Activated T-helper 17 cell treated with anti-CD3 and anti-CD28 coated beads, Interleukin-2, amount 50 U/mL, for 72 hours (primary cell): ENCODE data around the gene SYNJ2BP. TPM values are rescaled to one million over a fixed set of nuclear protein-coding genes. Genes with fewer than 3 reads are reported as not detected.
"Not testable (repeated sequence)": the region's sequence is repeated elsewhere in the genome, so short reads cannot be mapped to it uniquely, and the experiment has no call there.

Source experiments
- ATAC-seq: fragments of 150-1000 bp; cut with Tn5 transposase; replicated peaks from 2 replicates; pipeline ENCODE4 v1.10.0; 2021; ENCODE audit warnings: mild to moderate bottlenecking, moderate library complexity
- H3K27ac Mint-ChIP-seq: one replicate; pipeline ENCODE4 v1.8.0; 2022; ENCODE audit warnings: mixed read lengths
- H3K27me3 Mint-ChIP-seq: one replicate; pipeline ENCODE4 v1.8.0; 2022; ENCODE audit warnings: mixed read lengths
- H3K36me3 Mint-ChIP-seq: one replicate; pipeline ENCODE4 v1.8.0; 2022; ENCODE audit warnings: low read depth, mild to moderate bottlenecking, mixed read lengths
- H3K4me1 Mint-ChIP-seq: one replicate; pipeline ENCODE4 v1.8.0; 2022; ENCODE audit warnings: mixed read lengths
- H3K4me3 Mint-ChIP-seq: one replicate; pipeline ENCODE4 v1.8.0; 2022; ENCODE audit warnings: mild to moderate bottlenecking, mixed read lengths
- H3K9me3 Mint-ChIP-seq: one replicate; pipeline ENCODE4 v1.8.0; 2022; ENCODE audit warnings: mixed read lengths
- total RNA-seq, 2 donors: library from RNA; stranded (reverse); gene quantifications; one replicate each; pipeline ENCODE4 v1.2.3, GENCODE V29; 2022

SYNJ2BP gene, protein sequence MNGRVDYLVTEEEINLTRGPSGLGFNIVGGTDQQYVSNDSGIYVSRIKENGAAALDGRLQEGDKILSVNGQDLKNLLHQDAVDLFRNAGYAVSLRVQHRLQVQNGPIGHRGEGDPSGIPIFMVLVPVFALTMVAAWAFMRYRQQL
- total RNA-seq = 1 to 10 TPM; 2.1 to 4.3 TPM

DNA sequence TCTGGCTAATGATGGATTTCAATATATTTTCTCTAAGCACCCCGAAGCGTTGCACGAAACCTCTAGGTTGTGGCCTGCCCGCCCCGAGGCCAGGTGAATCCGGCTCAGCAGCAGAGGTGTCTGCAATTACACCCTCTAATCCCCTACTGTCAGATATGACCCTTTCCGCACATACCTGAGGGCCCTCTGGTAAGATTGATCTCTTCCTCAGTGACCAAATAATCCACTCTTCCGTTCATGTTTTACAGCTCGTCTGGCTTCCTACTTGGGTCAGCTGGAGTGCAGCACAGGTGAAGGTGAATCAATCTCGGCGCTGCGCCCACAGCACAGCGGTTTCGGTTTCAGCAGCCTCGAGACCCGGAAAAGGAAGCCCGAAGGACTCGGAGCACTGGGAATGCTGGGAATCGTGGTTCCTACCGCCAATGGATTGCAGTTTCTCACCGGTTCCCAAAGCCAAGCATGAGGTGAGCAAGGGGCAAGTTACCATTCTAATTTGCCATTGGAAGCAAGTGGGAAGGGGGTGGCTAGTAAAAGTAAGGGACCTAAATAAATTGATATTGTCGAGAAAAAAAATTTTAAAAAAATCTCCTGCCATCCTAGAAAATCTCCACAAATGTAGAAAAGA, at the start of gene SYNJ2BP:
Gene SYNJ2BP, minus strand, starts transcription at position 366 of the 625 bp plus-strand sequence. Its CDS starts 127 bp downstream, at position 239.
- peak within 1 kb of the TSS; percentile 80 for H3K27ac Mint-ChIP-seq
- H3K27me3 Mint-ChIP-seq = peaks cover 3% of the 10 kb centered on the region
- peak within 1 kb of the TSS; percentile 83 for H3K4me3 Mint-ChIP-seq
- no peaks in the 10 kb centered on the region for H3K9me3 Mint-ChIP-seq
- H3K4me1 Mint-ChIP-seq = peaks cover 9% of the 10 kb centered on the region
- no peaks in the 10 kb centered on the region for H3K36me3 Mint-ChIP-seq
- peak; percentile 81 for ATAC-seq

DNA sequence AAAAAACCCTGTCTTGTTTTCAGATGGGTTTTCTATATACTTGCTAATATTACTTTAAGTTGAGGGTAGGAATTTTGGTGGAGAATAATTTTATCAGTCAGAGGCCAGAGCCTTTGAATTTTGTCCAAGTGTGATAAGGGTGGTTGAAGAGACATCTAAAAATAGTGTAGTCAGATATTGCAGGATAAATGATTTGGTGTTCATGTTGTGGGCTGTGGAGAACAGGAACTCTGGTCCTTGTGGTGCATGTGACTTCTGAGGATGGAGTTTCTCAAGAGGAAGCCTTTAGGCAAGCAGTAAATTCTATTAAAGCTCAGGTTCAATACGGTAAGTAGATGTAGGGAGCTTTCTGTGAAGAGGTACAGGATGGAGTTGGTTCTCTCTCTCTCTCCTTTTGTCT, 37.8 kb upstream of the SYNJ2BP start:
- Mint-ChIP-seq H3K27me3 (no peaks in the 10 kb centered on the region), H3K9me3 (no peaks in the 10 kb centered on the region), H3K4me3 (no peak overlapping the region), H3K4me1 (no peaks in the 10 kb centered on the region), H3K36me3 (no peaks in the 10 kb centered on the region), H3K27ac (no peak overlapping the region)
- no peak for ATAC-seq

DNA sequence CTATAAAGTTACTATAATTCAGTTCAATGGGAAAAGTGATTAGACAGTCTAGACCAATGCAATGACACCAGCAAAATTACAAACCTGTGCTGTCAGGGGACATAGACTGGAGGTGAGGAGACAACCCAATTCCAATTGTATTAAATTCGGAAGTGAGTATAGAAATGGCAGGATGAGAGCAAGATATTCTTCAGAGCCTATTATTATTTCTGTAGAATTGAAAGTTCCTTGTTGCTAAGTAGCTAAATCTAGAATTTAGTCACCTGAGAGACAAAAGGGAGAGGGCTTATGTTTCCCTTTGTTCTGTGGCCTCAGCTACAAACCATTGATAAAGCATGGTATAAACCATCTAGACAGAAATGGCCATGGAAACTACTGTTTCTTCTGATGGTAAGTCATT, 35.0 kb upstream of the SYNJ2BP start, which contains the start of gene ADAM21:
Gene ADAM21, plus strand, starts transcription at position 301 of the 400 bp plus-strand sequence. CDS start 5,326 bp downstream, outside the sequence.
- Mint-ChIP-seq H3K36me3 (no peaks in the 10 kb centered on the region), H3K9me3 (no peaks in the 10 kb centered on the region), H3K4me3 (no peak within 1 kb of the TSS), H3K27ac (no peak within 1 kb of the TSS), H3K4me1 (no peaks in the 10 kb centered on the region), H3K27me3 (no peaks in the 10 kb centered on the region)
- ATAC-seq = no peak

DNA sequence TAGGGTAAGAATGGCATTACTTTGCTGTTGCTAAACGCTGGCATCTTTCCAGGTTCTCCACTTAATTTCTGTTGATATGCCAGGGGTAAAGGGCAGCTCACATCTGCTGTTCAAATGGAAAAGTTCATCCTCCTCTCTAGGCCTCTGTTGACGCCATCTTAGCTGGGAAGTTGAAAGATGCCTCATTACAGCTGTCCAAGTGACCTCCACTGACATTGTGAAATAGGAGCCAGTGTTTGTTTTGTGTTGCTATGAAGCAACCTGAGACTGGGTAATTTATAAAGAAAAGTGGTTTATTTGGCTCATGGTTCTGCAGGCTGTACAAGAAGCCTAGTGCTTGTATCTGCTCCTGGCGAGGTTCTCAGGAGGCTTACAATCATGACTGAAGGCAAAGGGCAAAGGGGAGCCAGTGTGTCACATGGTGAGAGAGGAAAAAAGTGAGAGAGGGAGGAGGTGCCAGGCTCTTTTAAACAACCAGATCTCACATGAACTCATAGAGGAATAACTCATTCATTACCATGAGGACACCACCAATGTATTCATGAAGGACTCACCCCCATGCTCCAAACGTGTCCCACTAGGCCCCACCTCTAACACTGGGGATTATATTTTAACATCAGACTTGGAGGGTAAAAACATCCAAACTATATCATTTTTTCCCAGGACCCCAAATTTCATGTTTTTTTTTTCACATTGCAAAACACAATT, 31.9 kb upstream of the SYNJ2BP start:
- no peaks in the 10 kb centered on the region for H3K4me1 Mint-ChIP-seq
- H3K36me3 Mint-ChIP-seq = no peaks in the 10 kb centered on the region
- no peak overlapping the region for H3K27ac Mint-ChIP-seq
- no peak overlapping the region for H3K4me3 Mint-ChIP-seq
- H3K27me3 Mint-ChIP-seq = no peaks in the 10 kb centered on the region
- peaks cover 8% of the 10 kb centered on the region for H3K9me3 Mint-ChIP-seq
- ATAC-seq = no peak

DNA sequence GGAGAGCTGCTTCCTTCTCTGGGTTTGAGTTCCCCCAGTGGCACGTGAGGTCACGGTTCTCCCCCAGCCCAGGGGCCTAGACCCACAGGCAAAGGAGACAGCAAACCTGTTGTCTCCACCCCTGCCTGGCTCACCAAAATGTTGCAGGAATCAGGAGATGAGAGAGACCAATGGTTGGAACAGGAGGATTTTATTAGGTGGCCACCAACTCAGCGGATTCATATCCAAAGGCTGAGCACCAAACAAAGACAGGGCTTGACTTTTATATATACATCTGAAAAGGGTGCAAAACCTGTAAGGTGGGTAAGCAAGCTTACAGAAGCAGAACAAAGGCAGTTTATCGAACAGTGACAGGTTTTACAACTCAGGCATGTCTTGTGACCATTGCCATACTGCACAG, 25.9 kb upstream of the SYNJ2BP start:
- Mint-ChIP-seq H3K9me3 (peaks cover 22% of the 10 kb centered on the region), H3K4me3 (no peak overlapping the region), H3K4me1 (no peaks in the 10 kb centered on the region)

DNA sequence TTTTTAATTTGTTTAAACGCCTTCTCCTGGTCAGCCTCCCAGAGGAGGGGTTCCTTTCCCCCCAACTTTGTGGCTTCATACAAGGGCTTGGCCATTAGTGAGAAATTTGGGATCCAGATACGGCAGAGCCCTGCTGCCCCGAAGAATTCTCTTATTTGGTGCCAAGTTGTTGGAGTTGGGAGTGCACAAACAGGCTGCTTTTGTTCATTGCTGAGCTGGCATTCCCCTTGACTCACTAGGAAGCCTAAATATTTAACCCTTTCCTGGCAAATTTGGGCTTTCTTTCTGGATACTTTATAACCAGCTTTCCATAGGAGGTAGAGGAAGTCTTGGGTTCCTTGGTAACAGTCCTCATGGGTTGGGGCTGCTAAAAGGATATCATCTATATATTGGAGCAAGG, 24.8 kb upstream of the SYNJ2BP start:
- ATAC-seq = no peak
- H3K27me3 Mint-ChIP-seq = peaks cover 10% of the 10 kb centered on the region
- no peaks in the 10 kb centered on the region for H3K4me1 Mint-ChIP-seq
- no peak overlapping the region for H3K27ac Mint-ChIP-seq
- H3K36me3 Mint-ChIP-seq = no peaks in the 10 kb centered on the region
- H3K9me3 Mint-ChIP-seq = peaks cover 25% of the 10 kb centered on the region
- H3K4me3 Mint-ChIP-seq = no peak overlapping the region

More for the DNA sequence above, 25.9 kb upstream of the SYNJ2BP start:
- Mint-ChIP-seq H3K36me3 (no peaks in the 10 kb centered on the region), H3K27me3 (peaks cover 7% of the 10 kb centered on the region), H3K27ac (no peak overlapping the region)
- ATAC-seq = no peak

DNA sequence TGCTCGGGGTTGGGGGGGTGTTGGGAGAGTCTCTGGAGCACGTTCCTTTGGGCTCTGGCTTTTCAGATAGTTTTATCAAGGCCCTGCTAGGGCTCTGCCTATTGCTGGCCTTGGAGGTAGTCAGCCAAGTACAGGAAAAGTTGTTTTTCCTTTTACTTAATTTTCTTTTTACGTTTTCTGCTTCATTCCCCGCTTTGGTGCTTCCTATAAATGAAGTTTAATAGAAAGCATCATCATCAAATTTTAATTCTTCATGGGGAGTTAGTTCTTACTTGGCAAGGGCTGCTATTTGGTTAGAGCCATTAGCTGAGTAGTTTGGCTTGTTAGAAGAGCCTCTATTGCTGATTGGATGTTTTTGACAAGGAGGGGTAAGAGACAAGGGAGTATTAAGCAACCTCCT, 20.0 kb upstream of the SYNJ2BP start:
- peaks cover 20% of the 10 kb centered on the region for H3K27me3 Mint-ChIP-seq
- H3K36me3 Mint-ChIP-seq = no peaks in the 10 kb centered on the region
- peaks cover 28% of the 10 kb centered on the region for H3K9me3 Mint-ChIP-seq
- no peaks in the 10 kb centered on the region for H3K4me1 Mint-ChIP-seq
- H3K27ac Mint-ChIP-seq = no peak overlapping the region
- H3K4me3 Mint-ChIP-seq = no peak overlapping the region
- no peak for ATAC-seq

DNA sequence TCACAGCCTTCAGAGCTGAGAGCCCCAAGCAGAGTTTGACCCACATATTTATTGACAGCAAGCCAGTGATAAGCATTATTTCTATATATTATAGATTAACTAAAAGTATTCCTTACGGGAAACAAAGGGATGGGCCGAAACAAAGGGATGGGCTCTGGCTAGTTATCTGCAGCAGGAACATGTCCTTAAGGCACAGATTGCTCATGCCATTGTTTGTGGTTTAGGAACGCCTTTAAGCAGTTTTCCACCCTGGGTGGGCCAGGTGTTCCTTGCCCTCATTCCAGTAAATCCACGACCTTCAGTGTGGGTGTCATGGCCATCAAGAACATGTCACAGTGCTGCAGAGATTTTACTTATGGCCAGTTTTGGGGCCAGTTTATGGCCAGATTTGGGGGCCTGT, 9.7 kb upstream of the SYNJ2BP start:
- not testable (repeated sequence) for H3K36me3 Mint-ChIP-seq, ATAC-seq, H3K4me1 Mint-ChIP-seq, H3K27ac Mint-ChIP-seq, H3K27me3 Mint-ChIP-seq, H3K4me3 Mint-ChIP-seq, H3K9me3 Mint-ChIP-seq

DNA sequence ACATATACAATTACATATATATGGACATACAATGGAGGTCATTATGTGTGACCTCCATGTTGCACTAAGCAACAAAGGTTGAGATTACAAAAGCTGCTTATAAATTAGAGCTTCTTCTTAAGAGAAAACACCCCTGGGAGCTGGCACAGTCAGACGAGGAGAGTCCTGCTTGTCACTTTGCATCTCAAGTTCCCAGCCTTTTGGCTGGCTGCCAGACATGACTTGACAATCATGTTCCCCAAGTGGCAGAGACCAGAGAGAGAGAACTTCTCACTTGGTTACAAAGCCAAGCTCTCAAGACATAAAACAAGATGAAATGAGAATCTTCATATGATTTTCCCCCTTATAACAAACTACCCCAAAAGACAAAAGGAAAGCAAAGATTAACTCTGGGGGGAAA, 8.5 kb upstream of the SYNJ2BP start:
- ATAC-seq = no peak
- Mint-ChIP-seq H3K4me3 (no peak overlapping the region), H3K9me3 (no peaks in the 10 kb centered on the region), H3K27ac (no peak overlapping the region), H3K4me1 (no peaks in the 10 kb centered on the region), H3K27me3 (peaks cover 6% of the 10 kb centered on the region), H3K36me3 (no peaks in the 10 kb centered on the region)

DNA sequence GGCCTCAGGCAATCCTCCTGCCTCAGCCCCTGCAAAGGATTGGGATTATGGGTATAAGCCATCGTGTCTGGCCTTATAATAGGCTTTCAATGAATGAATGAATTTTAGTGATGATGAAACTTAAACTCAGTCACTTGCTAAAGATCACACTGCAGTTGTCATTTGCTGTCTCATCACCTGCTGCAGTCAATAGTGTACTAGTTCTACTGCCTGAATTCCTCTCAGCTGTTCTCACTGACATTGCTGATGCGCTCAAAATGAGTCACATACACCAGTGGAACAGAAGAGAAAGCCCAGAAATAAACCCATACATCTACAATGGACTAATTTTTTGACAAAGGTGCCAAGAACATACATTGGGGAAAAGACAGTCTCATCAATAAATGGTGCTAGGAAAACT, 5.6 kb upstream of the SYNJ2BP start:
- peaks cover 6% of the 10 kb centered on the region for H3K27me3 Mint-ChIP-seq
- H3K4me3 Mint-ChIP-seq = no peak overlapping the region
- no peaks in the 10 kb centered on the region for H3K36me3 Mint-ChIP-seq
- no peak overlapping the region for H3K27ac Mint-ChIP-seq
- H3K4me1 Mint-ChIP-seq = no peaks in the 10 kb centered on the region
- no peak for ATAC-seq
- H3K9me3 Mint-ChIP-seq = no peaks in the 10 kb centered on the region

DNA sequence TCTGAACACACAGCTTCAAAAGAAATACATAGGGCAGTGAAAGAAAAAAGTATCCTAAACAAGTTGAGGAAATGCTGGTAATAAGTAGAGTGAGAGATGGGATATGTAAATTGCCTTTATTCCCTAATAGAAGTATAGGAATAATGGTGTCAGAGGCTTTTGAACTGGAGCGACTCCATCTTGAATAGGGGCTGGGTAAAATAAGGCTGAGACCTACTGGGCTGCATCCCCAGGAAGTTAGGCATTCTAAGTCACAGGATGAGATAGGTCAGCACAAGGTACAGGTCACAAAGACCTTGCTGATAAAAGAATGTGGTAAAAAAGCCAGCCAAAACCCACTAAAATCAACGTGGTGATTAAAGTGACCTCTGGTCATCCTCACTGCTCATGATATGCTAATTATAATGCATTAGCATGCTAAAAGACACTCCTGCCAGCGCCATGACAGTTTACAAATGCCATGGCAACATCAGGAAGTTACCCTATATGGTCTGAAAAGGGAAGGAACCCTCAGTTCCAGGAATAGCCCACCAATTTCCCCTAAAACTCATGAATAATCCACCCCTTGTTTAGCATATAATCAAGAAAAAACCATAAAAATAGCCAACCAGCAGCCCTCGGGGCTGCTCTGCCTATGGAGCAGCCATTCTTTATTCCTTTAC, 2.5 kb upstream of the SYNJ2BP start:
- H3K9me3 Mint-ChIP-seq, H3K27me3 Mint-ChIP-seq, H3K4me1 Mint-ChIP-seq, H3K27ac Mint-ChIP-seq, ATAC-seq, H3K4me3 Mint-ChIP-seq, H3K36me3 Mint-ChIP-seq: not testable (repeated sequence)

DNA sequence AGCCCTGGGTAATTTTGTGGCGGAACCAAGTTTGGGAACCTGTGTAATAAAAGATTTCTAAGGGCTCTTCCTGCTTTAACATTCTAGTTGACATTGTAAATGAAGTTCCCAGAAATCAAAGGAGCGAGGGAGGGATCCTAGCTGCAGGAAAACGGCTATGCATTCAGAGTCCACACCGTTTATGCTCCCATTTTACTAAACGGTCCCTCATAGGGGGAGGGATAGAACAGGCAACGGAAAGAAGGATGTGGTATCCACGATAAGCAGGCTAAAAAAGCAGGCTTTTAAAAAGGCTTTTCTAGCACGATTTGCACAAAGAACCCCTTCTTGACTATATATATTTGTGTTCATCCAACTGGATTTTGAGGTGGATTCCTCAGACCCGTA, 559 bp downstream of the SYNJ2BP start:
- H3K27me3 Mint-ChIP-seq = no peaks in the 10 kb centered on the region
- peak; percentile 34 for ATAC-seq
- peak overlapping the region; percentile 80 for H3K27ac Mint-ChIP-seq
- no peaks in the 10 kb centered on the region for H3K36me3 Mint-ChIP-seq
- no peaks in the 10 kb centered on the region for H3K9me3 Mint-ChIP-seq
- peaks cover 14% of the 10 kb centered on the region for H3K4me1 Mint-ChIP-seq
- peak overlapping the region; percentile 83 for H3K4me3 Mint-ChIP-seq

DNA sequence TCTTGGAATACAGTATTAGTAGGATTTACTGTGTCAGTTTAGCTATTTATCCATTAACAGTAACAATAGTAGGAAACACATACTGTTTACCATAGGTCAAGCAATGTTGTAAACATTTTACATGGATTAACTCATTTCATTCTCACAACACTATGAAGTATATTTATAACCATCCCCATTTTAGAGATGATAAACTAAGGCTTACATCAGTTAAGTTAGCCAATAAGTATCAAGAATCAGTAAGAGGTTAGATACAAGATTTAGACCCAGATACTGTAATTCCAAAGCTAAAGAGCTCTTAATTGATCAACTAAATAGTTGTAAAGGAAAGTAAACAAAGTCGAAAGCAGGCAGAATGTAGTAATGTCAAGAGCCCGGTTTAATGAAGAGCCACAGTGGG, 1.1 kb downstream of the SYNJ2BP start:
- no peaks in the 10 kb centered on the region for H3K27me3 Mint-ChIP-seq

DNA sequence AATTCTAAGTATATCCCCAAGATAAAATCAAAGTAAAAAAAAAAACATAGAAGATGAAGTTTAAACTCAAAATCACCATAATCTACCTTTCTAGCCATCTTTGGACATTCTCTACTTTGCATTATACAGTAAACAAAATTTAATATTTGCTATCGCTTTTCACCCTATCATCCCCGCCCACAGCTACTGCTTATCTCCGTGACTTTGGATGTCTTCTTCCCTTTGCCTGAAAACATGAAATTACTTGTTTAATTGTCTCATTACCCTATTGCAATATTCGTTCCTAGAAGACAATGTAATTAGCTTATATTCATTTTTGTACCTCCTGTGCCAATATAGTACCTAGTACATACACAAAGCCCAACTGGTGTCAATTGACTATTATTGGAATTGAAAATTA, 9.3 kb downstream of the SYNJ2BP start:
- Mint-ChIP-seq H3K4me1 (peaks cover 6% of the 10 kb centered on the region), H3K36me3 (peaks cover 21% of the 10 kb centered on the region), H3K27ac (no peak overlapping the region), H3K9me3 (no peaks in the 10 kb centered on the region), H3K27me3 (no peaks in the 10 kb centered on the region), H3K4me3 (no peak overlapping the region)
- ATAC-seq = no peak

More for the DNA sequence above, 1.1 kb downstream of the SYNJ2BP start:
- H3K36me3 Mint-ChIP-seq = no peaks in the 10 kb centered on the region
- peak overlapping the region; percentile 80 for H3K27ac Mint-ChIP-seq
- no peak for ATAC-seq
- H3K9me3 Mint-ChIP-seq = no peaks in the 10 kb centered on the region
- H3K4me3 Mint-ChIP-seq = peak overlapping the region; percentile 83
- H3K4me1 Mint-ChIP-seq = peaks cover 14% of the 10 kb centered on the region

DNA sequence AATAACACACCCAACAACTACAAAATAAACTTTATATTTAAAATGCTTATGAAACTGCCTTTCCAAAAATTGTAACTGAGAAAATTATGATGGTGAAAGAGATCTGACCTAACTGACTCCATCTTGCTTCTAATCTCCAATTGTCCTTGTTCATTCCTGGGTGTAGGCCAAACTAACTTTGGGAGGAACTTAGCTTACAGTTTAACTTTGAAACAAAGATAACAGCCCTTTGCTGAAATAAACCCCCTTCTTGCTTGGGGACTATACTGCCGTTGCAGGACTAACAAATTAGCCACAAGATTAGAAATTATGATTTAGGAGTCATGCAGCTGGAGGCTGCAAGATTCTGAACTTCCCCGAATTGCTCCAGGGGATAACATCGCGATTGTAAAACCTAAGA, 10.7 kb downstream of the SYNJ2BP start:
- not testable (repeated sequence) for H3K27me3 Mint-ChIP-seq, H3K4me3 Mint-ChIP-seq, H3K27ac Mint-ChIP-seq, H3K4me1 Mint-ChIP-seq, ATAC-seq, H3K9me3 Mint-ChIP-seq
- H3K36me3 Mint-ChIP-seq = peaks cover 21% of the 10 kb centered on the region
